GM18508 (cell line): ENCODE data around the gene PHF1.

Source experiments
- ATAC-seq: cut with Tn5 transposase; IDR thresholded peaks from one replicate; pipeline ENCODE4 v1.9.1; 2021; ENCODE audit warnings: moderate number of reproducible peaks; ENCODE audit not compliant: insufficient read depth, unreplicated experiment

Gene PHF1

DNA sequence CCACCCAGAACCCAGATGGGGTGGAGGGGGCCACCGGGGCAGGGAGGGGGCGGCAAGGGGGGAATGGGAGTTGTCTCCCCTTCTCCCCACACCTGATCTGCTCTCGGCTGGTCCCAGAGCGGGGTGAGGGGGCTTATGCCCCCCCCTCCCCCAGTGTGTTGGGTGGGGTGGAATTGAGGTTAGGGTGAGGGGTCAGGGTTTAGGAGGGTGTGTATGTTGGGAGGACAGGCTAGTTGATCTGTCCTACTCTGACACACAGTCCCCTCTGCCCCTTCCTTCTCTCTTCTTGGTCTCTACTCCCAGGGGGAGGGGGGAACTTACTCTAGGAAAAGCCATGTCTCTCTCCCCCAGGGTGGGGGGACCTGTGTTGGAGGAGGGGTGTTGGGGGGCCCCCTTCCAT lies 41.7 kb downstream of the PHF1 start:
- ATAC-seq = no peak

DNA sequence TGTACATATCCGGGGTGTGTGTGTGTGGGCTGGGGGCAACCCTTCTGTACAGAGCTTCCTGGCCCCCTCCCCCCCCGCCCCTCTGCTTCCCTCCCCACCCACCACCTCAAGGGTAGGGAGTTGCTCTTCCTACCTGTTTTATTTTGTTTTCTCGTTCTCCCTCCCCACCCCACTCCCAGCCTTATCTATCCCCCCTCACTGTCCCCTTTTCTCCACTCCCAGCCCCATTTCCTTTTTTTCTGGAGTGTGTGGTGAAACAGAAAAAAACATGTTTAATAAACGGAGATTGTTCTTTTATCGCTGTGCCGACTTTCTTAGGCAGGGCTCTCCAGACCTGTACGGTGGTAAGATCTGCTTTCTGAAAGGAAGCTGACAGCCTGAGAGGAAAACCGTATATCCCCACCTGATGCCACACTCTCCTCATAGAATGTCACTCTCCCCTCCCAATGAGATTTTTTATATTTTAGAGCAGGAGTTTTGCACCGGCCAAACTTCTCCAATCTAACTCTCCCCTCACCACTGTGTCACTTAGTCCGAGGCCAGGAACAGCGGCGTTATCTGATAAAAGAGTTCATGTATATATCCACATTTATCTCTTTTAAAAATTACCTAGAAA lies 42.7 kb downstream of the PHF1 start:
- ATAC-seq = no peak

DNA sequence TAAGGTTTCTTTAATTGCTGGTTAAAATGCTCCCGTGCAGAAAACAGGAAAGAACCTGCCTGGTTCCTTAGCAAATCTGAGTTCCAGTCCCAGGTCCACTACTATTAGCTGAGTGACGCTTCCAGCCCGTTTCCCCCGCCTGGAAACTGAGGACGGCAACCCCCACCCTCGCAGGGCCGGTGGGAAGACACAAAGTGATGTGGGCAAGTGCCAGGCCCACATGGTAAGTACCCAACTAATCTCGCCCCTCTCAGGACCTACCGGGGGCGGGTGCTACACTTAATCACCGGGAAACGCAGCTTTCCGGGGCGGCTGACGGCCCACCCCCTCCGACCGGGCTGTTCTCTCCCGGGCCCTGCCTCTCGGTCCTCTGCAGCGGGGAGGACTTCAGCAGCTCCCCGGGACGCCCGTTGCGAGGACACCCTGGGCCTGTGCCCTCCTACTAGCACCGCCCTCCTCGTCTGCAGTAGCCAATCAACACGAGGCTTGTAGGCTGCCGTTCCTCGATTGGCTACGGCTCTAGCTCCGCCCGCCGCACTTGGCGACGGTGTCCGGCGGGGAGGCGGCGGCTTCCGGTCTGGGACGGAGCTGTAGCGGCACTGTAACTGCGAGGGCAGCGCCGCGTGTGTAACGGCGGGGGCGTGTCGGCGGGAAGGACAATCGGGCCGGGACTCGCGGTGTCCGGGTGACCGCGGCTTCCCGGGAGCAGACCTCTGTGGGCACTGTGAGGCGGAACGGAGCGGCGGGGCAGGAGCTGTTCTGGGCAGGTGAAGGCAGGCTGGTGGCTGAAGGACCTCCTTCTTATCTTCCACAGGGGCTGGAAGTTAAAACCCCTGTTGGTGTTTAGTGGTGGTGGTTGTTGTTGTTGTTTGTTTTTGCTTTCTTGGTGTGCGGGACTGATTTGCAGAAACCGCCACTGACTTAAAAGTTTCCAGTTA lies 43.5 kb downstream of the PHF1 start, which contains the start of gene ZBTB9:
Gene ZBTB9, plus strand, starts transcription at position 568 of the 938 bp plus-strand sequence. CDS start 525 bp downstream, outside the sequence.
- ATAC-seq = peak; percentile 90

DNA sequence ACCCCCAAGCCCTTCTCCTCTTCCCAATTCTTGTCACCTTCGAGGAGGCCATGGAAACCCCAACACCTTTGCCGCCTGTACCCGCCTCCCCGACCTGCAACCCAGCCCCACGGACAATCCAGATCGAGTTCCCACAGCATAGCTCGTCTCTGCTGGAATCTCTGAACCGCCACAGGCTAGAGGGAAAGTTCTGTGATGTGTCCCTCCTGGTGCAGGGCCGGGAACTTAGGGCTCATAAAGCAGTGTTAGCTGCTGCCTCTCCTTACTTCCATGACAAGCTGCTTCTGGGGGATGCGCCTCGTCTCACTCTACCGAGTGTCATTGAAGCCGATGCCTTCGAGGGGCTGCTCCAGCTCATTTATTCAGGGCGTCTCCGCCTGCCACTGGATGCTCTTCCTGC lies 44.2 kb downstream of the PHF1 start:
- no peak for ATAC-seq

DNA sequence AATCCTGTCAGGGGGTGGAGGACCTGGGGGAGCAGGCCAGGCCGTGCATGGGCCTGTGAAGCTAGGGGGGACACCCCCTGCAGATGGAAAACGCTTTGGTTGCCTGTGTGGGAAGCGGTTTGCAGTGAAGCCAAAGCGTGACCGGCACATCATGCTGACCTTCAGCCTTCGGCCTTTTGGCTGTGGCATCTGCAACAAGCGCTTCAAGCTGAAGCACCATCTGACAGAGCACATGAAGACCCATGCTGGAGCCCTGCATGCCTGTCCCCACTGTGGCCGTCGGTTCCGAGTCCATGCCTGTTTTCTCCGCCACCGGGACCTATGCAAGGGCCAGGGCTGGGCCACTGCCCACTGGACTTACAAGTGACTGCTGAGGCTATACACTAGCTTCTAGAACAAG lies 45.3 kb downstream of the PHF1 start:
- ATAC-seq = no peak

DNA sequence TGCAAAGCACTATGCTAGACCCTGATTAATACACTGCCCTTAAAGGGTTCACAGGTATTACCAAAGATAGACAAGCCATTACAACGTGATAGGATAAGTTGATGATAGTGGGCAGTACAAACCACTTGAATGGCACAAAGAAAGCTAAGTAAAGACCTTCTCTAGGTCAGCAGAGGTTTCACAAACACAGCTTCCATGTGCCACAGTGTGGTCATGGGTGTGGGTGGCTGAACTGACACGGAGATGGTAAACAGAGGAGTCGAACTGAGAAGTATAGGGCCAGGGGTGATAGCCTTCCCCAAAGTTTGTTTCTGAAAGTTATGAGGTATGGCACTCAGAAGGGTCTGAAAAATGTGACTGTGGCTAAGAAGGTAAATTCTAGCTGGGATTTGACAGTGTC lies 47.9 kb downstream of the PHF1 start:
- no peak for ATAC-seq

DNA sequence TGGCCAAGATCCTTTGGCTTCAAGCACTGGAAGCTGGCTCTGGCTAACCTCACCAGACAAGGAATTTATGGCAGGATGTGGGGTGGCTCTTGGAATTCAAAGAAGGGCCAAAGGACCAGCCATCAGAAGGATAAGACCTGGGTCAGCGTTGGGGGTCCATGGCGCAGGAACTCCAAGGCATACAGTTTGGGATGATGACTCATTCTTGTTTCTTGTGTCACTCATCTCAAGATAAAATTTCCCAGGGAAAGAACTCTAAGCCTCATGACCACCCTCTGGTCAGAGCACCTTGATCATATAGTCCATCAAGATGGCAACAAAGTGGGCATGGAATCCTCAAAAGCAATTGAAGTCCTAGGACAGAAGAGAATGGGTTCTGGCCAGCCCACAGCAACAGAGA lies 48.4 kb downstream of the PHF1 start:
- ATAC-seq = no peak
